GM20000 (cell line): ENCODE data around the gene PLD5.
"Not testable (repeated sequence)": the region's sequence is repeated elsewhere in the genome, so short reads cannot be mapped to it uniquely, and the experiment has no call there.

Experiments
- DNase-seq: peaks from one replicate; pipeline ENCODE4 v3.0.0; 2012; ENCODE audit warnings: low spot score
- CTCF ChIP-seq: IDR thresholded peaks from 2 replicates; pipeline ENCODE4 v1.5.1; 2012; ENCODE audit warnings: mild to moderate bottlenecking, control low read depth; ENCODE audit errors: extremely low read depth, missing control alignments

Gene PLD5

GRCh38 chr1:242239398-242239797 is 285.1 kb downstream of the PLD5 start:
- no peak for DNase-seq
- TF ChIP-seq CTCF = no peak

- no peak for TF ChIP-seq CTCF
- no peak for DNase-seq
These were observed 287.4 kb downstream of the PLD5 start for GRCh38 chr1:242237051-242237450.

- no peak for DNase-seq
These were observed 295.5 kb downstream of the PLD5 start for GRCh38 chr1:242228991-242229390.

GRCh38 chr1:242225767-242226573 is 298.5 kb downstream of the PLD5 start:
- no peak for DNase-seq
- TF ChIP-seq CTCF = no peak

More at GRCh38 chr1:242228991-242229390, 295.5 kb downstream of the PLD5 start:
- no peak for TF ChIP-seq CTCF

- not testable (repeated sequence) for DNase-seq
These were observed 299.4 kb downstream of the PLD5 start for GRCh38 chr1:242224878-242225766.

- DNase-seq = no peak
- TF ChIP-seq CTCF = no peak
These were observed 300.0 kb downstream of the PLD5 start for GRCh38 chr1:242224461-242224860.

GRCh38 chr1:242219905-242220304 is 304.6 kb downstream of the PLD5 start:
- no peak for TF ChIP-seq CTCF

More at GRCh38 chr1:242219905-242220304, 304.6 kb downstream of the PLD5 start:
- DNase-seq = no peak
